NCI-H510A (cell line): ENCODE results near the gene MRPS10.
"Not testable (repeated sequence)": the region's sequence is repeated elsewhere in the genome, so short reads cannot be mapped to it uniquely, and the experiment has no call there.

Experiments
- DNase-seq: peaks from one replicate; lab custom pipeline; 2025; lab: John Stamatoyannopoulos, UW

Gene MRPS10

GRCh38 chr6:42176981-42177380, 40.7 kb downstream of the MRPS10 start:
- no peak for DNase-seq

- DNase-seq, result no peak
These were observed 41.8 kb downstream of the MRPS10 start for GRCh38 chr6:42175860-42176259.

GRCh38 chr6:42173101-42173500, 44.6 kb downstream of the MRPS10 start, which contains the start of gene GUCA1A:
Gene GUCA1A, plus strand, starts transcription at chr6:42173364. Its CDS starts 250 bp downstream, at chr6:42173614.
- DNase-seq, result no peak

GRCh38 chr6:42171813-42172581, 45.7 kb downstream of the MRPS10 start:
- no peak for DNase-seq

GRCh38 chr6:42169780-42170179, 47.9 kb downstream of the MRPS10 start:
- DNase-seq, result not testable (repeated sequence)

- DNase-seq, result no peak
These were observed 49.0 kb downstream of the MRPS10 start for GRCh38 chr6:42168650-42169049.

- peak; percentile 74 for DNase-seq
These were observed 51.1 kb downstream of the MRPS10 start for GRCh38 chr6:42166444-42167141.

- DNase-seq, result no peak
These were observed 52.6 kb downstream of the MRPS10 start for GRCh38 chr6:42165016-42165415.

- DNase-seq, result no peak
These were observed 53.7 kb downstream of the MRPS10 start for GRCh38 chr6:42163981-42164380.

- DNase-seq, result no peak
These were observed 54.8 kb downstream of the MRPS10 start for GRCh38 chr6:42162812-42163211.

GRCh38 chr6:42162384-42162783, 55.3 kb downstream of the MRPS10 start:
- no peak for DNase-seq

- DNase-seq, result no peak
These were observed 58.1 kb downstream of the MRPS10 start for GRCh38 chr6:42159431-42160024.

GRCh38 chr6:42158631-42159030, 59.0 kb downstream of the MRPS10 start:
- DNase-seq, result no peak

GRCh38 chr6:42158011-42158410, 59.6 kb downstream of the MRPS10 start:
- DNase-seq, result no peak
